ENCODE data around the gene ATOH7. TPM values are rescaled to one million over a fixed set of nuclear protein-coding genes. Genes with fewer than 3 reads are reported as not detected.
"Not testable (repeated sequence)": the region's sequence is repeated elsewhere in the genome, so short reads cannot be mapped to it uniquely, and the experiment has no call there.

Gene ATOH7
- total RNA-seq, 2 experiments from 2014 or later = not detected

DNA sequence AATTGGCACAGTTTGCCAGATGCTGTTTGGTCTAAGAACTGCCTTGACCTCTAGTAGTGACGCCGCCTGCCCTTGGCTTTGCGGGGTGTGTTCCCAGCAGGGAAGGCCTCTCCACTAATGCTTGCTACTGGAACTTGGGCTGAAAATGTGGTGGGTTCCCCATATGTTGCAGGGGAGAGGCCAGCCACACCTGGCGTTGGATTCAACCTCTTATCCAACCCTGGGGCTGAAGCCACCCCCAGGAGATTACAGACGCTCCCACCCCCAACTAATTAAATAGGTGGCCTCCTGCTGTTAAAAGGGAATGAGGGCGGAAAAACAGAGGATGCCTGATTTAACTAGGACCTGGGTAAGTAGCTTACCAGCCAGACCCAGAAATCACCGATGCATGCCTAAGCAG is 19.2 kb upstream of the ATOH7 start:
- POLR2A ChIA-PET = interaction anchor here (0.5 kb wide), 1 partner anchor 433 kb away, joined by 3 read pairs; no protein-coding TSS in a partner anchor
- H3K4me1 Mint-ChIP-seq = peaks cover 4% of the 10 kb centered on the region
- ATAC-seq (ENCODE audit: low read depth) = no peak
- DNase-seq = no peak
- H3K9me3 Mint-ChIP-seq = no peaks in the 10 kb centered on the region
- no peak overlapping the region for H3K4me3 Mint-ChIP-seq
- H3K27me3 Mint-ChIP-seq = peaks cover under 1% of the 10 kb centered on the region
- no peak overlapping the region for H3K27ac Mint-ChIP-seq
- no peaks in the 10 kb centered on the region for H3K36me3 Mint-ChIP-seq

- Mint-ChIP-seq H3K4me3 (no peak overlapping the region), H3K36me3 (no peaks in the 10 kb centered on the region), H3K27ac (no peak overlapping the region), H3K27me3 (no peaks in the 10 kb centered on the region), H3K4me1 (peaks cover 4% of the 10 kb centered on the region), H3K9me3 (no peaks in the 10 kb centered on the region)
- DNase-seq (no peak), ATAC-seq (ENCODE audit: low read depth) (no peak)
- POLR2A ChIA-PET = no interaction called here
These were observed 17.4 kb upstream of the ATOH7 start for GRCh38 chr10:68249297-68249696.

DNA sequence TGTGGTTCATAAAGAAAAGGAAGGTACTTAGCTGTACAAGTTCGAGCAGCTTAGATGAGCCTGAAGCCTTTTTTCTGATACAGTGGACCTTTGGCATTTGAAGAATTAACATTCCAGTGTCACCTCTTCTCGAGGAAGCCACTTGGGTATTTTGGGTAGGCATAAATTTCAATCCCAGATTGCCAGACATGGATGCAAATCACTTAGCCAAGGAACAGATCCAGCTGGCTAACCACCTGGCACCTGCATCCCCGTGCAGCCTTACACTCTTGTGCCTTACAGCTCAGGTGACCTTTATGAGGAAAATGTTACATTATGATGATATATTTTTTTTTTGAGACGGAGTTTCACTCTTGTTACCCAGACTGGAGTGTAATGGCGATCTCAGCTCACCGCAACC is 16.0 kb upstream of the ATOH7 start:
- POLR2A ChIA-PET = no interaction called here
- Mint-ChIP-seq H3K4me3 (no peak overlapping the region), H3K4me1 (peaks cover 4% of the 10 kb centered on the region), H3K27me3 (peaks cover 2% of the 10 kb centered on the region), H3K36me3 (no peaks in the 10 kb centered on the region), H3K27ac (no peak overlapping the region), H3K9me3 (no peaks in the 10 kb centered on the region)
- no peak for ATAC-seq (ENCODE audit: low read depth)
- no peak for DNase-seq

DNA sequence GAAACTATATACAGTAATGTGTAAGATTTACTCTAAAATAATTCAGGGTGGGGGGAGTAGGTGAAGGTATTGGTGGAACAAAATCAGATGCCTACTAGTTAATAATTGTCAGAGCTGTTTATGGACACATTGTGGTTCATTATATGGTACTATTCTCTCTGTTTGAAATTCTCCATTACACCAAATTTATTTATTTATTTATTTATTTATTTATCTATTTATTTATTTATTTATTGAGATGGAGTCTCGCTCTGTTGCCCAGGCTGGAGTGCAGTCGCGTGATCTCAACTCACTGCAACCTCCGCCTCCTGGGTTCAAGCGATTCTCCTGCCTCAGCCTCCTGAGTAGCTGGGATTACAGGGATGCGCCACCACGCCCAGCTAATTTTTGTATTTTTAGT is 14.5 kb upstream of the ATOH7 start:
- H3K36me3 Mint-ChIP-seq; H3K4me1 Mint-ChIP-seq; POLR2A ChIA-PET; H3K27me3 Mint-ChIP-seq; H3K9me3 Mint-ChIP-seq; H3K4me3 Mint-ChIP-seq; H3K27ac Mint-ChIP-seq; DNase-seq; ATAC-seq (ENCODE audit: low read depth): not testable (repeated sequence)

GRCh38 chr10:68242051-68242450 is 10.1 kb upstream of the ATOH7 start:
- POLR2A ChIA-PET = no interaction called here
- H3K27ac Mint-ChIP-seq = no peak overlapping the region
- peaks cover 6% of the 10 kb centered on the region for H3K27me3 Mint-ChIP-seq
- no peak for DNase-seq
- H3K4me1 Mint-ChIP-seq = no peaks in the 10 kb centered on the region
- H3K9me3 Mint-ChIP-seq = no peaks in the 10 kb centered on the region
- no peak for ATAC-seq (ENCODE audit: low read depth)
- no peaks in the 10 kb centered on the region for H3K36me3 Mint-ChIP-seq
- no peak overlapping the region for H3K4me3 Mint-ChIP-seq

- H3K27me3 Mint-ChIP-seq = peaks cover 6% of the 10 kb centered on the region
- H3K27ac Mint-ChIP-seq = no peak overlapping the region
- no peak overlapping the region for H3K4me3 Mint-ChIP-seq
- H3K4me1 Mint-ChIP-seq = no peaks in the 10 kb centered on the region
- DNase-seq (no peak), ATAC-seq (ENCODE audit: low read depth) (no peak)
- POLR2A ChIA-PET = no interaction called here
- no peaks in the 10 kb centered on the region for H3K9me3 Mint-ChIP-seq
- no peaks in the 10 kb centered on the region for H3K36me3 Mint-ChIP-seq
These were observed 7.8 kb upstream of the ATOH7 start for GRCh38 chr10:68239596-68240150.

- no peaks in the 10 kb centered on the region for H3K4me1 Mint-ChIP-seq
- POLR2A ChIA-PET = no interaction called here
- H3K36me3 Mint-ChIP-seq = no peaks in the 10 kb centered on the region
- no peak overlapping the region for H3K4me3 Mint-ChIP-seq
- no peaks in the 10 kb centered on the region for H3K9me3 Mint-ChIP-seq
- DNase-seq (no peak), ATAC-seq (ENCODE audit: low read depth) (no peak)
- H3K27me3 Mint-ChIP-seq = peaks cover 6% of the 10 kb centered on the region
- no peak overlapping the region for H3K27ac Mint-ChIP-seq
These were observed 7.2 kb upstream of the ATOH7 start for GRCh38 chr10:68239069-68239468.

GRCh38 chr10:68238371-68238770 is 6.5 kb upstream of the ATOH7 start:
- H3K27ac Mint-ChIP-seq = no peak overlapping the region
- no peak overlapping the region for H3K4me3 Mint-ChIP-seq
- H3K9me3 Mint-ChIP-seq = no peaks in the 10 kb centered on the region
- H3K27me3 Mint-ChIP-seq = peaks cover 11% of the 10 kb centered on the region
- ATAC-seq (ENCODE audit: low read depth) = no peak
- no peak for DNase-seq
- H3K4me1 Mint-ChIP-seq = no peaks in the 10 kb centered on the region
- POLR2A ChIA-PET = no interaction called here
- H3K36me3 Mint-ChIP-seq = no peaks in the 10 kb centered on the region

DNA sequence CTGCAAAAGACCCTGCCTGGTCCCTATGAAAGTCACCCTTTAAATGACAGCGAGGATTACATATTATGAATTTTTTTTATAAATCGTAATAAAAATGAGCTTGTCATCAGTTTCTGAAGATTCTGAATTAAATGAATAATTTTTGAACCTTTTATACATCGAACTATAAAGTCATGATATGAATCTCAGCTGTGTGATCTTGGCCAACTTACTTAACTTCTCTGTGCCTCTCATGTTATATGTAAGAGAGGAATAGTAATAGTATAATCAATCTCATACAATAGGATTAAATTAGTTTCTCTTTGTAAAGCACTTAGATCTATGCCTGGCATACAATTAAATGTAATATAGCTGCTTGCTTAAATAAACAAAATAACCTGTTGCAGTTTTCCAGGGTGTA is 5.3 kb upstream of the ATOH7 start:
- DNase-seq (no peak), ATAC-seq (ENCODE audit: low read depth) (no peak)
- no peak overlapping the region for H3K4me3 Mint-ChIP-seq
- no peak overlapping the region for H3K27ac Mint-ChIP-seq
- H3K4me1 Mint-ChIP-seq = no peaks in the 10 kb centered on the region
- H3K27me3 Mint-ChIP-seq = peaks cover 17% of the 10 kb centered on the region
- H3K36me3 Mint-ChIP-seq = no peaks in the 10 kb centered on the region
- no peaks in the 10 kb centered on the region for H3K9me3 Mint-ChIP-seq
- POLR2A ChIA-PET = no interaction called here

DNA sequence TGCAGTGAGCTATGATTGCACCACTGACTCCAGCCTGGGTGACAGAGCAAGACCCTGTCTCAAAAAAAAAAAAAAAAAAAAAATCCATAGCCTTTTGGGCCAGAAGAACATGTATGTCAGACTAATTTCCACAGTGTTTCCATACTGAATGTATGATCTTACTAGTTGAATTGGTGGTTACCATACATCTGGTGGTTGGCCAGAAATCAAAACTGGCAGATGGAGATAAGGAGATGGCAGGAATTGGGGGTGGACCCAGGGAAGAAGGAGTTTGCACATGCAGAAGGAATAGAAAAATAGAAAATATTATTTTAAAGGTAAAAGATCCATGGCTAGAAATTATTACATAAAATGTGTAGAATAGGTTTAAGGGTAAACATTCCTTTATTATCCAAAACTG is 3.7 kb upstream of the ATOH7 start:
- H3K4me3 Mint-ChIP-seq = no peak overlapping the region
- DNase-seq (no peak), ATAC-seq (ENCODE audit: low read depth) (no peak)
- POLR2A ChIA-PET = interaction anchor here (1.2 kb wide), 1 partner anchor 97 kb away, joined by 4 read pairs; the partner anchor contains the start of genes HNRNPH3 and PBLD
- H3K9me3 Mint-ChIP-seq = no peaks in the 10 kb centered on the region
- H3K27me3 Mint-ChIP-seq = peaks cover 27% of the 10 kb centered on the region
- H3K4me1 Mint-ChIP-seq = peaks cover 6% of the 10 kb centered on the region
- no peak overlapping the region for H3K27ac Mint-ChIP-seq
- no peaks in the 10 kb centered on the region for H3K36me3 Mint-ChIP-seq

- ATAC-seq (ENCODE audit: low read depth) (no peak), DNase-seq (no peak)
- no peaks in the 10 kb centered on the region for H3K36me3 Mint-ChIP-seq
- H3K27ac Mint-ChIP-seq = no peak overlapping the region
- POLR2A ChIA-PET = no interaction called here
- H3K27me3 Mint-ChIP-seq = peaks cover 30% of the 10 kb centered on the region
- H3K4me3 Mint-ChIP-seq = no peak overlapping the region
- peaks cover 6% of the 10 kb centered on the region for H3K4me1 Mint-ChIP-seq
- H3K9me3 Mint-ChIP-seq = no peaks in the 10 kb centered on the region
These were observed 3.2 kb upstream of the ATOH7 start for GRCh38 chr10:68235111-68235510.

DNA sequence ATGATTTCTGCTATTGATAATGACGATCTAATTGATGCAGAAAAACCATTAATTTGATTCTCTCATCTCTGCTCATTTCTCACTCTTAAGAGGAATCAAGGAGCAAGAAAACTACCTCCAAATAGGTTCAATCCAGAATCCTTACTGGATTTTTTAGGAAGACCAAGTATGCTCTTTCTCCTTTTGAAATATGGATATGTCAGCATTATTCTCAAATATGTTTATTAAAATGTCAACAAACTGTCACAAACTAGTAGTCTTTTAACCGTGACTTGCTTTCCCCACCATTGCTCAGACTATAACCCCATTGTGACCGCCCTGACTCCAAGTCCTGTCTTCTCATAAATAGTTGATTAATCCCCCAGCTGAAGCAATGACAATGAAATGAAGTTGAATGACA is 1.1 kb upstream of the ATOH7 start:
- no peaks in the 10 kb centered on the region for H3K36me3 Mint-ChIP-seq

DNA sequence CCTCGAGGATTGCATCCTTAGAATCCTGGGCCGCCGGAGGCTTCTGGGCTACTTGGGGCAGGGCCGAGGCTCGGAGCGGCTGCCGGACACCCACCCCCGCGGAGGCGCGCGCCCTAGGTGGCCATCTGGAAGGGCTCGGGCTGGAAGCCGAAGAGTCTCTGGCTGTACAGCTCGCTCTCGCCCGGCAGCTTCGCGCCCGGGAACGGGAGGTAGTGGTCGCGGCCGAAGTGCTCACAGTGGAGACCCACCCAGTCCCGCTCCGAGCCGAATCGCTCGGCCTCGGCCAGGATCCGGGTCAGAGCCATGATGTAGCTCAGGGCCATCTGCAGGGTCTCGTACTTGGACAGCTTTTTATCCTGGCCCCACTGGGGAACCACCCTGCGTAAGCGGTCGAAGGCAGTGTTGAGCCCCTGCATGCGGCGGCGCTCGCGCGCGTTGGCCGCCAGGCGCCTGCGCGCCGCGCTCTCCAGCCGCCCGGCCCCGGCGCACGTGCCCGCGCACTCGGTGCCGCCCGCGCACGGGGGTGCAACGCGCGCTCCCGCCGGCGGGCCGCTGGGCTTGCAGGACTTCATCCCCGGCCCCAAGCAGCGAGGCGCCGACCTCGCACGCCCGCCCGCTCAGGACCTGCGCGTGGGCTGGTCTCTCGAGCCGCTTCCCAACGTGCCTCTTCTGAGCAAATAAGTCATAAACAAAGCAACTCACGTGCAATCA is 652 bp downstream of the ATOH7 start:
- POLR2A ChIA-PET = interaction anchor here (1.0 kb wide), 1 partner anchor 101 kb away, joined by 4 read pairs; the partner anchor contains the start of gene HNRNPH3
- Mint-ChIP-seq H3K36me3 (no peaks in the 10 kb centered on the region), H3K27ac (no peak overlapping the region), H3K4me1 (peaks cover 6% of the 10 kb centered on the region), H3K9me3 (no peaks in the 10 kb centered on the region), H3K4me3 (peak overlapping the region; percentile 72), H3K27me3 (peaks cover 48% of the 10 kb centered on the region)
- DNase-seq = peak; percentile 69
- ATAC-seq (ENCODE audit: low read depth) = peak; percentile 88

More for the DNA sequence above, 1.1 kb upstream of the ATOH7 start:
- peaks cover 48% of the 10 kb centered on the region for H3K27me3 Mint-ChIP-seq
- peaks cover 6% of the 10 kb centered on the region for H3K4me1 Mint-ChIP-seq
- H3K27ac Mint-ChIP-seq = no peak overlapping the region
- DNase-seq (no peak), ATAC-seq (ENCODE audit: low read depth) (no peak)
- no peaks in the 10 kb centered on the region for H3K9me3 Mint-ChIP-seq
- no peak overlapping the region for H3K4me3 Mint-ChIP-seq
- POLR2A ChIA-PET = no interaction called here

DNA sequence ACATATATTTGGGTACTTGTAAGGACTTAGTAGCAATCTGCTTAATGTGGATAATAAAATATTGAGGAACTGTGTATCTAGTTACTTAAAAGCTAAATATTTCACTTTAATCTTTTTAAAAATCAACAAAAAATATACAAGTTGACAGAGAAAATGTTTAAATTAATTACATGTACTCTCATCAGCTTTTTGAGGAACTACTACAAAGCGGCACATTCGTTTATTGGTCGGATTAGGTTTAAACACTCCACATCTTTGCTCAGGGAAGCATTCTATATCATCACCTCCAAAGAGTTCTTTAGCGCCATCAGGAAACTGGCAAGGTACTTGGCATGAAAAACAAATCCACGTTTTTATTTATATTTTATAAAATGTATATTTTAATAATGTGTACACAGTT is 1.6 kb downstream of the ATOH7 start:
- H3K4me3 Mint-ChIP-seq = no peak overlapping the region
- H3K9me3 Mint-ChIP-seq = no peaks in the 10 kb centered on the region
- POLR2A ChIA-PET = interaction anchor here (1.0 kb wide), 1 partner anchor 102 kb away, joined by 4 read pairs; the partner anchor contains the start of gene HNRNPH3
- no peak for DNase-seq
- H3K27ac Mint-ChIP-seq = no peak overlapping the region
- no peak for ATAC-seq (ENCODE audit: low read depth)
- peaks cover 6% of the 10 kb centered on the region for H3K4me1 Mint-ChIP-seq
- H3K36me3 Mint-ChIP-seq = no peaks in the 10 kb centered on the region
- peaks cover 48% of the 10 kb centered on the region for H3K27me3 Mint-ChIP-seq

Measured in activated naive CD8-positive, alpha-beta T cell treated with anti-CD3 and anti-CD28 coated beads, Interleukin-2, amount 10 ng/mL, durations not matched to agents 7 days and 5 days (primary cell).